HK-2 (cell line): ENCODE data around the gene TMPRSS4.
"Not testable (repeated sequence)": the region's sequence is repeated elsewhere in the genome, so short reads cannot be mapped to it uniquely, and the experiment has no call there.

Experiments used
- DNase-seq: peaks from one replicate; pipeline ENCODE4 v3.0.0-alpha.2; 2018; ENCODE audit not compliant: unreplicated experiment

Gene TMPRSS4

GRCh38 chr11:118055966-118056365 is 20.9 kb upstream of the TMPRSS4 start:
- no peak for DNase-seq

- no peak for DNase-seq
These were observed 20.1 kb upstream of the TMPRSS4 start for GRCh38 chr11:118056806-118057205.

GRCh38 chr11:118057251-118058145 is 19.4 kb upstream of the TMPRSS4 start:
- DNase-seq = no peak

- DNase-seq = no peak
These were observed 18.3 kb upstream of the TMPRSS4 start for GRCh38 chr11:118058311-118059245.

GRCh38 chr11:118059246-118059940 is 17.5 kb upstream of the TMPRSS4 start:
- no peak for DNase-seq

- DNase-seq = no peak
These were observed 16.7 kb upstream of the TMPRSS4 start for GRCh38 chr11:118060081-118060661.

- DNase-seq = no peak
These were observed 16.0 kb upstream of the TMPRSS4 start for GRCh38 chr11:118060869-118061268.

- no peak for DNase-seq
These were observed 15.2 kb upstream of the TMPRSS4 start for GRCh38 chr11:118061586-118062125.

- DNase-seq = not testable (repeated sequence)
These were observed 14.7 kb upstream of the TMPRSS4 start for GRCh38 chr11:118062181-118062580.

GRCh38 chr11:118062631-118063030 is 14.2 kb upstream of the TMPRSS4 start:
- not testable (repeated sequence) for DNase-seq

- no peak for DNase-seq
These were observed 11.9 kb upstream of the TMPRSS4 start for GRCh38 chr11:118064956-118065355.

GRCh38 chr11:118065384-118065783 is 11.5 kb upstream of the TMPRSS4 start:
- DNase-seq = no peak

GRCh38 chr11:118067006-118067405 is 9.9 kb upstream of the TMPRSS4 start:
- no peak for DNase-seq

GRCh38 chr11:118068206-118068944 is 8.5 kb upstream of the TMPRSS4 start:
- no peak for DNase-seq

- DNase-seq = no peak
These were observed 7.8 kb upstream of the TMPRSS4 start for GRCh38 chr11:118068945-118069612.

GRCh38 chr11:118071416-118072030 is 5.4 kb upstream of the TMPRSS4 start:
- no peak for DNase-seq

- no peak for DNase-seq
These were observed 3.3 kb upstream of the TMPRSS4 start for GRCh38 chr11:118073554-118073953.

- DNase-seq = no peak
These were observed 2.7 kb upstream of the TMPRSS4 start for GRCh38 chr11:118074091-118074685.

- no peak for DNase-seq
These were observed 2.1 kb upstream of the TMPRSS4 start for GRCh38 chr11:118074785-118075184.
